D721Med (cell line): ENCODE results near the gene GAS7.

Experiments used
- DNase-seq: peaks from one replicate; pipeline ENCODE4 v3.0.0; 2011; ENCODE audit warnings: low spot score; ENCODE audit not compliant: insufficient read length
- FAIRE-seq: peaks from 2 replicates; lab custom pipeline; 2011; peaks lifted over from hg19 to GRCh38; lab: Jason Lieb, UNC
- TF ChIP-seq, protein P1 (sequence below): IDR thresholded peaks from 2 replicates; pipeline ENCODE4 v1.5.1; 2012; ENCODE audit warnings: mild to moderate bottlenecking, control low read depth; ENCODE audit not compliant: insufficient read depth; ENCODE audit errors: missing control alignments

Gene GAS7

DNA sequence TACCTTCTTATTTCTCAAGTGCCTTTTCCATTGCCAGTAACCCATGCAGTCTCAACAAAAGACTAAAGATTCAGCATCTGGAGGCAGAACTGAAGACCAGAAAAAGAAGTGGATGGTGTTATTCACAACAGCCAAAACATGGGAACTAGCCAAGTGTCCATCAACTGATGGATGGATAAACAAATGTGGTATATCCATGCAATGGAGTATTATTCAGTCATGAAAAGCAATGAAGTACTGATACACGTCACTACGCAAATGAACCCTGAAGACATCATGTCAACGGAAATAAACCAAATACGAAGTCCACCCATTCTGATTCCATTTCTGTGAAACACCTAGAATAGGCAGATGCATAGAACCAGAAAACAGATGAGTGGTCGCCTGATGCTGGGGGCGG lies 25.6 kb downstream of the GAS7 start:
- no peak for DNase-seq
- TF ChIP-seq, protein P1, sequence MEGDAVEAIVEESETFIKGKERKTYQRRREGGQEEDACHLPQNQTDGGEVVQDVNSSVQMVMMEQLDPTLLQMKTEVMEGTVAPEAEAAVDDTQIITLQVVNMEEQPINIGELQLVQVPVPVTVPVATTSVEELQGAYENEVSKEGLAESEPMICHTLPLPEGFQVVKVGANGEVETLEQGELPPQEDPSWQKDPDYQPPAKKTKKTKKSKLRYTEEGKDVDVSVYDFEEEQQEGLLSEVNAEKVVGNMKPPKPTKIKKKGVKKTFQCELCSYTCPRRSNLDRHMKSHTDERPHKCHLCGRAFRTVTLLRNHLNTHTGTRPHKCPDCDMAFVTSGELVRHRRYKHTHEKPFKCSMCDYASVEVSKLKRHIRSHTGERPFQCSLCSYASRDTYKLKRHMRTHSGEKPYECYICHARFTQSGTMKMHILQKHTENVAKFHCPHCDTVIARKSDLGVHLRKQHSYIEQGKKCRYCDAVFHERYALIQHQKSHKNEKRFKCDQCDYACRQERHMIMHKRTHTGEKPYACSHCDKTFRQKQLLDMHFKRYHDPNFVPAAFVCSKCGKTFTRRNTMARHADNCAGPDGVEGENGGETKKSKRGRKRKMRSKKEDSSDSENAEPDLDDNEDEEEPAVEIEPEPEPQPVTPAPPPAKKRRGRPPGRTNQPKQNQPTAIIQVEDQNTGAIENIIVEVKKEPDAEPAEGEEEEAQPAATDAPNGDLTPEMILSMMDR: no peak

GRCh38 chr17:10172241-10172741 lies 26.1 kb downstream of the GAS7 start:
- FAIRE-seq: no peak
- DNase-seq: no peak
- TF ChIP-seq, protein P1: no peak

More for the DNA sequence above, 25.6 kb downstream of the GAS7 start:
- no peak for FAIRE-seq

DNA sequence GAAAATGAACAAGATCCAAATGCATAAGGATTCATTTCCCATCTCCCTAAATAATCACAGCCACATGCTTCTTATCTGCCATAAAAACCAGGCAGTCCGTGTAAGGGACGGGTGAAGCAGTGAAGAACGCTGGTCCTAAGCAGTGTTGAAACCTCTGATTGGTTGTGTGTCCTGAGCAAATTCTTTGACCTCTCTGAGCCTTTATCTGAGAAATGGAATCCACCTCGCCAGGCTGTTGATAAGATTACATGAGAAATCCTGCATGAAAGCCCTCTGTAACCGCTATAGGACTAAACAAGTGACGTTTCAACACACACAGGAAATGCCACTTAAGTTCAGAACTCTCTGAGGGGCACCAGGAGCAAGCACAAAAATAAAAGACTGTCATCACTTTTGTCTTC lies 26.8 kb downstream of the GAS7 start:
- no peak for FAIRE-seq

GRCh38 chr17:10171122-10171571 lies 27.3 kb downstream of the GAS7 start:
- TF ChIP-seq, protein P1: no peak
- no peak for DNase-seq
- FAIRE-seq: no peak

More for the DNA sequence above, 26.8 kb downstream of the GAS7 start:
- TF ChIP-seq, protein P1: no peak
- DNase-seq: no peak

DNA sequence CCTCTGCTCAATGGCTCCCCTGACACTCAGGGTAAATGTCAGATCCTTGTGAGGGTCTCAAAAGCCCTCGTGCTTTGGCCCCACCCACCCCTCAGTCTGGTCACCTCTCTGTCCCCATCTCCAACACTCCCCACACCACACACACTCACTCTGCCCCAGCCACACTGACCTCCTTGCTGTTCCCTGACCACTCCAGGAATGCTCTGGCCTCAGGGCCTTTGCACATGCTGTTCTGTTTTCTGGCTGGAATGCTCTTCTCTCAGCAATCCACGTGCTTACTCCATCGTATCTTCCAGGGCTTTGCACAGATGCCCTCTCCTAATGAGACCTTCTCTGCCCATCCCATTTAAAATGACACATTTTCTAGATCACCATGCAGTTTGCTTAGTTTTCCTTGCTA lies 28.2 kb downstream of the GAS7 start:
- TF ChIP-seq, protein P1: no peak
- DNase-seq (no peak), FAIRE-seq (no peak)

DNA sequence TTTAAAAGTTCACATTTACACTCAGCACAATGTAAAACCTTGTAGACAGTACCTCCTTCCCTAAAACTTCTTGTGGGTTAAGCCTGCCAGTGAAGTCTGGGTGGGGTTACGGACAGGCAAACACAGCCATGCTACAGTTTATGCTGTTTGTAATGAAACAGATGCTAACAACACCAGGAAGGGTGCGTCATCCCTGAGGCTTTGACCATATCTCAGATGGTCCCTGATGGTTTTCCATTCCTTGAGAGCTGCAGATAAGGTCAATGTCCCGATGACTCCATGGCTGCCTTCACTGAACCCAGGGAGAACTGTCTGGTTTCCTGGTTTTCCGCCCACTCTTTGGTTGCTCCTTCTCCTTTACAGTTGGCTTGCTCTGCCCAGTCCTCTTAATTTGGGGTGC lies 29.1 kb downstream of the GAS7 start:
- DNase-seq: no peak
- FAIRE-seq: no peak
- TF ChIP-seq, protein P1: no peak

DNA sequence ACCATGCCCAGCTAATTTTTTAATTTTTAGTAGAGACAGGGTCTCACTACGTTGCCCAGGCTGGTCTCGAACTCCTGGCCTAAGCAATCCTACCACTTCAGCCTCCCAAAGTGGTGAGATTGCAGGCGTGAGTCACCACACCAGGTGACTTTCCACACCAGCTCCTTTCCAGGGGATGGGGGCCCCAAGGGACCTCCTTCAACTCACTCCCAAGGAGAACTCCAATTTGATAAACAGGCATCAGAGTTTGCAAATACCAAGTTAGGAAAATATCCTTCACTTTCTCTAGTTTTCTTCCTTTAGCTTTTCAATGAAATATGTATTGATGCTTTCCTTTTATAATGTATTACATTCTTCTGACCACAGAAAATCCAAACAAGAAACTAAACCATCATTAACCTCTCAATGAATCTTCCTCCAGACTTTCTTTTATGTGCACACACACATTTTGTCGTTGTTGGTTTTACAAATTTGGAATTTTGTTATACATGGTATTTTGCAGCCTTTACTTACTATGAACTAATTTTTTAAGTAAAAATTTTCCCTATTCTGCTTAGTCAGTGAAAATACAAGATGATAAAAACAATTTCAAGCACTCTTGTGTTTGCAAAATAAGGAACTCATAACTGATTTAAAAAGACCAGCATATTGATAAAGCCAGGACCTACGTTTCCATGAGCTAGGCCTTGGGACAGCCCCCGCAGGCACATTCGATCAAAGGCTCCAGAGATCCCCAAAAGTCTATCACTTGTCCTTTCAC lies 32.0 kb downstream of the GAS7 start:
- FAIRE-seq: no peak
- DNase-seq: no peak
- TF ChIP-seq, protein P1: no peak
